ENCODE data around the gene ANXA2. TPM values are rescaled to one million over a fixed set of nuclear protein-coding genes. Genes with fewer than 3 reads are reported as not detected.

Gene ANXA2
- polyA plus RNA-seq, 1 of the 3 experiments (the other 2 are of a cell fraction): 4,669 TPM

GRCh38 chr15:60399931-60400330, 2.1 kb upstream of the ANXA2 start (continued):
- 0 out of 2 replicates have a peak, but pooled peaks have one; percentile 46 for TF ChIP-seq ZBTB33 (IDR thresholded peaks at IDR 0.05; ENCODE audit: borderline replicate concordance, low read depth)
- TF ChIP-seq MXI1 (IDR thresholded peaks at IDR 0.05; ENCODE audit: low read depth, low read length): no peak
- TF ChIP-seq JUND (IDR thresholded peaks at IDR 0.05): peak; percentile 97
- peak; percentile 74; the same call in 1 of the 2 replicates for TF ChIP-seq NFIC (IDR thresholded peaks at IDR 0.05; ENCODE audit: borderline replicate concordance)
- TF ChIP-seq GABPA (IDR thresholded peaks at IDR 0.05; ENCODE audit: low read depth): no peak
- no peak for TF ChIP-seq RAD21 (IDR thresholded peaks at IDR 0.05; ENCODE audit: low read length)
- no peak for TF ChIP-seq TAF1 (IDR thresholded peaks at IDR 0.05; ENCODE audit: borderline replicate concordance, low read depth, low read length)
- no peak for TF ChIP-seq NRF1 (IDR thresholded peaks at IDR 0.05; ENCODE audit: low read depth, low read length)
- TF ChIP-seq, protein P1, sequence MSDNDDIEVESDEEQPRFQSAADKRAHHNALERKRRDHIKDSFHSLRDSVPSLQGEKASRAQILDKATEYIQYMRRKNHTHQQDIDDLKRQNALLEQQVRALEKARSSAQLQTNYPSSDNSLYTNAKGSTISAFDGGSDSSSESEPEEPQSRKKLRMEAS (IDR thresholded peaks at IDR 0.05; ENCODE audit: low read depth): peak; percentile 41; the same call in 1 of the 2 replicates
- no peak for TF ChIP-seq SIN3A (IDR thresholded peaks at IDR 0.05; ENCODE audit: borderline replicate concordance, low read depth, low read length)
- TF ChIP-seq SMC3 (IDR thresholded peaks at IDR 0.05; ENCODE audit: low read depth, low read length): no peak
- TF ChIP-seq RXRA (IDR thresholded peaks at IDR 0.05; ENCODE audit: borderline replicate concordance, low read depth): peak; percentile 73; the same call in 1 of the 2 replicates
- TF ChIP-seq, protein P2, sequence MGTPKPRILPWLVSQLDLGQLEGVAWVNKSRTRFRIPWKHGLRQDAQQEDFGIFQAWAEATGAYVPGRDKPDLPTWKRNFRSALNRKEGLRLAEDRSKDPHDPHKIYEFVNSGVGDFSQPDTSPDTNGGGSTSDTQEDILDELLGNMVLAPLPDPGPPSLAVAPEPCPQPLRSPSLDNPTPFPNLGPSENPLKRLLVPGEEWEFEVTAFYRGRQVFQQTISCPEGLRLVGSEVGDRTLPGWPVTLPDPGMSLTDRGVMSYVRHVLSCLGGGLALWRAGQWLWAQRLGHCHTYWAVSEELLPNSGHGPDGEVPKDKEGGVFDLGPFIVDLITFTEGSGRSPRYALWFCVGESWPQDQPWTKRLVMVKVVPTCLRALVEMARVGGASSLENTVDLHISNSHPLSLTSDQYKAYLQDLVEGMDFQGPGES (IDR thresholded peaks at IDR 0.05; ENCODE audit: low read depth, low read length): no peak
- no peak for TF ChIP-seq GATA2 (CRISPR knock-in tag; IDR thresholded peaks at IDR 0.05)
- no peak for TF ChIP-seq RFX5 (IDR thresholded peaks at IDR 0.05; ENCODE audit: low read length)
- TF ChIP-seq MEF2A (IDR thresholded peaks at IDR 0.05; ENCODE audit: borderline replicate concordance, low read depth): peak; percentile 73; the same call in 1 of the 2 replicates
- TF ChIP-seq FOXJ3 (CRISPR knock-in tag; IDR thresholded peaks at IDR 0.05): no peak
- TF ChIP-seq FOSL2 (IDR thresholded peaks at IDR 0.05; ENCODE audit: borderline replicate concordance, low read depth): peak; percentile 86; the same call in 1 of the 2 replicates
- no peak for TF ChIP-seq EZH2phosphoT487 (IDR thresholded peaks at IDR 0.05; ENCODE audit: borderline replicate concordance, low read depth)
- peak; percentile 94 for TF ChIP-seq TCF12 (IDR thresholded peaks at IDR 0.05)
- TF ChIP-seq, protein P3, sequence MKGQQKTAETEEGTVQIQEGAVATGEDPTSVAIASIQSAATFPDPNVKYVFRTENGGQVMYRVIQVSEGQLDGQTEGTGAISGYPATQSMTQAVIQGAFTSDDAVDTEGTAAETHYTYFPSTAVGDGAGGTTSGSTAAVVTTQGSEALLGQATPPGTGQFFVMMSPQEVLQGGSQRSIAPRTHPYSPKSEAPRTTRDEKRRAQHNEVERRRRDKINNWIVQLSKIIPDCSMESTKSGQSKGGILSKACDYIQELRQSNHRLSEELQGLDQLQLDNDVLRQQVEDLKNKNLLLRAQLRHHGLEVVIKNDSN (IDR thresholded peaks at IDR 0.05; ENCODE audit: borderline replicate concordance, low read depth): no peak
- no peak for TF ChIP-seq ELF1 (IDR thresholded peaks at IDR 0.05)
- peak; percentile 95 for TF ChIP-seq TEAD4 (IDR thresholded peaks at IDR 0.05; ENCODE audit: borderline replicate concordance, insufficient read depth)
- TF ChIP-seq RCOR1 (IDR thresholded peaks at IDR 0.05; ENCODE audit: low read length): no peak
- TF ChIP-seq, protein P4, sequence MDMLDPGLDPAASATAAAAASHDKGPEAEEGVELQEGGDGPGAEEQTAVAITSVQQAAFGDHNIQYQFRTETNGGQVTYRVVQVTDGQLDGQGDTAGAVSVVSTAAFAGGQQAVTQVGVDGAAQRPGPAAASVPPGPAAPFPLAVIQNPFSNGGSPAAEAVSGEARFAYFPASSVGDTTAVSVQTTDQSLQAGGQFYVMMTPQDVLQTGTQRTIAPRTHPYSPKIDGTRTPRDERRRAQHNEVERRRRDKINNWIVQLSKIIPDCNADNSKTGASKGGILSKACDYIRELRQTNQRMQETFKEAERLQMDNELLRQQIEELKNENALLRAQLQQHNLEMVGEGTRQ (IDR thresholded peaks at IDR 0.05; ENCODE audit: borderline replicate concordance, low read depth, low read length): no peak
- TF ChIP-seq CTCF (IDR thresholded peaks at IDR 0.05): no peak
